GM18873 (cell line): ENCODE results near the gene NTPCR.
"Not testable (repeated sequence)": the region's sequence is repeated elsewhere in the genome, so short reads cannot be mapped to it uniquely, and the experiment has no call there.

Source experiments
- ATAC-seq: cut with Tn5 transposase; IDR thresholded peaks from one replicate; pipeline ENCODE4 v1.9.1; 2021; ENCODE audit warnings: mild to moderate bottlenecking, moderate library complexity, moderate number of reproducible peaks; ENCODE audit not compliant: unreplicated experiment, low FRiP score

NTPCR gene

GRCh38 chr1:232983375-232983774 lies 33.0 kb downstream of the NTPCR start:
- no peak for ATAC-seq

- no peak for ATAC-seq
Observed at GRCh38 chr1:232983817-232984567, 33.6 kb downstream of the NTPCR start.

- ATAC-seq = no peak
Observed at GRCh38 chr1:232984577-232985425, 34.4 kb downstream of the NTPCR start.

- ATAC-seq = no peak
Observed at GRCh38 chr1:232985882-232986526, 35.6 kb downstream of the NTPCR start.

- no peak for ATAC-seq
Observed at GRCh38 chr1:232986527-232986922, 36.1 kb downstream of the NTPCR start.

GRCh38 chr1:232987046-232987773 lies 36.8 kb downstream of the NTPCR start:
- no peak for ATAC-seq

- ATAC-seq = no peak
Observed at GRCh38 chr1:232987774-232988140, 37.3 kb downstream of the NTPCR start.

- no peak for ATAC-seq
Observed at GRCh38 chr1:232988572-232989040, 38.2 kb downstream of the NTPCR start.

GRCh38 chr1:232990176-232991128 lies 40.0 kb downstream of the NTPCR start:
- ATAC-seq = no peak

GRCh38 chr1:232991238-232991637 lies 40.8 kb downstream of the NTPCR start:
- no peak for ATAC-seq

GRCh38 chr1:232992227-232992626 lies 41.8 kb downstream of the NTPCR start:
- ATAC-seq = no peak

GRCh38 chr1:232993555-232993954 lies 43.1 kb downstream of the NTPCR start:
- no peak for ATAC-seq

GRCh38 chr1:232995189-232995588 lies 44.8 kb downstream of the NTPCR start:
- ATAC-seq = no peak

GRCh38 chr1:232996143-232996542 lies 45.7 kb downstream of the NTPCR start:
- no peak for ATAC-seq

- no peak for ATAC-seq
Observed at GRCh38 chr1:232998138-232998537, 47.7 kb downstream of the NTPCR start.

GRCh38 chr1:232998646-232999045 lies 48.2 kb downstream of the NTPCR start:
- no peak for ATAC-seq

- no peak for ATAC-seq
Observed at GRCh38 chr1:232999956-233000625, 49.7 kb downstream of the NTPCR start.

- not testable (repeated sequence) for ATAC-seq
Observed at GRCh38 chr1:233003638-233004037, 53.2 kb downstream of the NTPCR start.

GRCh38 chr1:233004451-233004850 lies 54.0 kb downstream of the NTPCR start:
- ATAC-seq = no peak
